ENCODE measurements around the gene ZFYVE1. TPM values are rescaled to one million over a fixed set of nuclear protein-coding genes. Genes with fewer than 3 reads are reported as not detected.
A peak's percentile ranks its signal among the peaks of the same experiment; 100 is the strongest.
"Not testable (repeated sequence)": the region's sequence is repeated elsewhere in the genome, so short reads cannot be mapped to it uniquely, and the experiment has no call there.

ZFYVE1 gene
- total RNA-seq, 2 experiments from 2014 or later: 7.2 to 10.4 TPM

- no peak for TF ChIP-seq CTCF (IDR thresholded peaks at IDR 0.05)
- POLR2A ChIA-PET: interaction anchor here (1.0 kb wide), 1 partner anchor 68 kb away, joined by 3 read pairs; no protein-coding TSS in a partner anchor
- intact Hi-C loops (cut with micrococcal nuclease): no loop called here
- Mint-ChIP-seq H3K36me3 (ENCODE audit: low read depth) (peaks cover 28% of the 10 kb centered on the region), H3K27me3 (no peaks in the 10 kb centered on the region), H3K4me1 (ENCODE audit: low read depth) (peaks cover 41% of the 10 kb centered on the region), H3K9me3 (peaks cover 1% of the 10 kb centered on the region), H3K4me3 (no peak overlapping the region), H3K27ac (peak overlapping the region; percentile 14)
- CTCF ChIA-PET: interaction anchor here (1.7 kb wide), 1 partner anchor 13 kb away, joined by 3 read pairs; the partner anchor contains the start of gene ZFYVE1
- DNase-seq: peak; percentile 40
- peak; percentile 95 for ATAC-seq
Measured at GRCh38 chr14:73014105-73014504, 12.8 kb downstream of the ZFYVE1 start.

DNA sequence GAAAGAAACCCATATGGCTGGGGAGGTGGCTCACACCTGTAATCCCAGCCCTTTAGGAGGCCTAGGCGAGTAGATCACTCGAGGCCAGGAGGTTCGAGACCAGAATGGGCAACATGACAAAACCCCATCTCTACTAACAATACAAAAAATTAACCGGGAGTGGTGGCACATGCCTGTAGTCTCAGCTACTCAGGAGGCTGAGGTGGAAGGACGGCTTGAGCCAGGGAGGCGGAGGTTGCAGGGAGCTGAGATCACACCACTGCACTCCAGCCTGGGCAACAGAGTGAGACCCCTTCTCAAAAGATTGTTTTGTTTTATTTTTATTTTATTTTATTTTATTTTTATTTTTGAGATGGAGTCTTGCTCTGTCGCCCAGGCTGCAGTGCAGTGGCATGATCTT, 15.7 kb downstream of the ZFYVE1 start:
- intact Hi-C loops (cut with micrococcal nuclease); H3K4me3 Mint-ChIP-seq; H3K27ac Mint-ChIP-seq; POLR2A ChIA-PET; H3K9me3 Mint-ChIP-seq; CTCF ChIA-PET; DNase-seq; H3K27me3 Mint-ChIP-seq; ATAC-seq: not testable (repeated sequence)
- peaks cover 25% of the 10 kb centered on the region for H3K36me3 Mint-ChIP-seq (ENCODE audit: low read depth)
- H3K4me1 Mint-ChIP-seq (ENCODE audit: low read depth): peaks cover 37% of the 10 kb centered on the region

- Mint-ChIP-seq H3K4me3 (no peak overlapping the region), H3K27ac (no peak overlapping the region), H3K4me1 (ENCODE audit: low read depth) (peaks cover 16% of the 10 kb centered on the region), H3K9me3 (peaks cover 2% of the 10 kb centered on the region), H3K27me3 (no peaks in the 10 kb centered on the region), H3K36me3 (ENCODE audit: low read depth) (peaks cover 18% of the 10 kb centered on the region)
- CTCF ChIA-PET: interaction anchor here (1.4 kb wide), 1 partner anchor 60 kb away, joined by 5 read pairs; no protein-coding TSS in a partner anchor
- POLR2A ChIA-PET: no interaction called here
- intact Hi-C loops (cut with micrococcal nuclease): no loop called here
- no peak for TF ChIP-seq CTCF (IDR thresholded peaks at IDR 0.05)
- ATAC-seq (no peak), DNase-seq (no peak)
Measured at GRCh38 chr14:73008501-73008900, 18.4 kb downstream of the ZFYVE1 start.

GRCh38 chr14:73007835-73008234, 19.1 kb downstream of the ZFYVE1 start:
- H3K4me3 Mint-ChIP-seq: no peak overlapping the region
- peaks cover 16% of the 10 kb centered on the region for H3K36me3 Mint-ChIP-seq (ENCODE audit: low read depth)
- peaks cover 2% of the 10 kb centered on the region for H3K9me3 Mint-ChIP-seq
- no peak for TF ChIP-seq CTCF (IDR thresholded peaks at IDR 0.05)
- peaks cover 11% of the 10 kb centered on the region for H3K4me1 Mint-ChIP-seq (ENCODE audit: low read depth)
- no peaks in the 10 kb centered on the region for H3K27me3 Mint-ChIP-seq
- DNase-seq (no peak), ATAC-seq (no peak)
- intact Hi-C loops (cut with micrococcal nuclease): no loop called here
- ChIA-PET POLR2A (no interaction called here), CTCF (no interaction called here)
- H3K27ac Mint-ChIP-seq: no peak overlapping the region

GRCh38 chr14:73004641-73005040, 22.3 kb downstream of the ZFYVE1 start:
- H3K4me1 Mint-ChIP-seq (ENCODE audit: low read depth); H3K27ac Mint-ChIP-seq; H3K27me3 Mint-ChIP-seq; H3K9me3 Mint-ChIP-seq; intact Hi-C loops (cut with micrococcal nuclease); H3K4me3 Mint-ChIP-seq; DNase-seq; ATAC-seq; H3K36me3 Mint-ChIP-seq (ENCODE audit: low read depth): not testable (repeated sequence)
- CTCF ChIA-PET: interaction anchor here (1.0 kb wide), 1 partner anchor 15 kb away, joined by 3 read pairs; no protein-coding TSS in a partner anchor
- POLR2A ChIA-PET: interaction anchor here (1.9 kb wide), 1 partner anchor 54 kb away, joined by 4 read pairs; the partner anchor contains the start of gene RBM25

GRCh38 chr14:73003681-73004080, 23.2 kb downstream of the ZFYVE1 start:
- TF ChIP-seq CTCF (IDR thresholded peaks at IDR 0.05): no peak
- Mint-ChIP-seq H3K4me1 (ENCODE audit: low read depth) (peaks cover under 1% of the 10 kb centered on the region), H3K36me3 (ENCODE audit: low read depth) (peaks cover 4% of the 10 kb centered on the region), H3K9me3 (no peaks in the 10 kb centered on the region), H3K27me3 (no peaks in the 10 kb centered on the region), H3K27ac (no peak overlapping the region), H3K4me3 (no peak overlapping the region)
- ATAC-seq (no peak), DNase-seq (no peak)
- CTCF ChIA-PET: interaction anchor here (1.0 kb wide), 1 partner anchor 14 kb away, joined by 3 read pairs; no protein-coding TSS in a partner anchor
- intact Hi-C loops (cut with micrococcal nuclease): no loop called here
- POLR2A ChIA-PET: no interaction called here
